HG02588 (cell line): ENCODE measurements around the gene PTAR1.
"Not testable (repeated sequence)": the region's sequence is repeated elsewhere in the genome, so short reads cannot be mapped to it uniquely, and the experiment has no call there.

Experiments
- ATAC-seq: cut with Tn5 transposase; IDR thresholded peaks from one replicate; pipeline ENCODE4 v1.9.1; 2021; ENCODE audit warnings: mild to moderate bottlenecking, moderate library complexity; ENCODE audit not compliant: unreplicated experiment

Gene PTAR1

DNA sequence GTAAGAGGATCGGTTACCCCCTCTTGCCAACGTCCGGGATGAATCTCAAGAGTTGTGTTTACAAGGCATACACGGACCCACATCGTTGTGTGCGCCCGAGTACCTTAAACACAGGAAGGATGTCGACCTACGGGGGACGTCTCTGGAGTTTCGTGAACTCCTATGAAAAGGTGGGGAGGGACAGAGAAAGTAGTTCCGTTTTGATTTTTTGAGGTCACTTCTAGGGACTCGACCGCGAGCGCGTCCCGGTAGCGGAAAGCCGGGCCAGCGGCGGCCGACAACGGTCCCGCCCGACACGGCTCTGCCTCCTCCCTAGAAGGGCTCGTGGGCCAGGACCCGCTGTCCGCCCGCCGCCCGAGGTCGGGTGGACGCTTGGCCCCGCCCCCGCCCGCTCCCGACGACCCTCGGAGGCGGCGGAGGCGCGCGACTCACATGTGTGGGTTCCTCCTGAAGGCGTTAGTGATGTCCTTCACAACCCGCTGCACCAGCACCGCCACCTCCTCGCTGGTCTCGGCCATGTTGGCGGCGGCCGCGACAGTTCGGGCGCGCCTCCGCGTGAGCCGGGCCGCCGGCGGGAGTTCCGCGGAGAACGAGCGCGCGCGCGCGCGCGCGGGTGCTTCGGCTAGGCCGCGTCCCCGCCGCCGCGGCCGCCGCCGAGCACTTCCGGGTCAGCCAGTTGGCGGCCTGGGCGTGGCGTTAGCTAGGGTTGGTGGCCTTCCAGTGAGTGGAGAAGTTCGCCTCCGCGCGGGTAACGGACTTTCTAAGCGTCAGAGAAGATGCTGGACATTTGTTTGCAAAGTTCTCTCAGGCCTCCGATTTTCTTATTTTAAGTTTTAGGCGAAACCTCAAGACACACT lies at the start of gene PTAR1:
TSS of gene PTAR1 (minus strand) at position 591 of the 857 bp plus-strand sequence. CDS start at position 518, 73 bp downstream.
- peak; percentile 91 for ATAC-seq

GRCh38 chr9:69809304-69809863 lies 49.6 kb upstream of the PTAR1 start:
- ATAC-seq: no peak

DNA sequence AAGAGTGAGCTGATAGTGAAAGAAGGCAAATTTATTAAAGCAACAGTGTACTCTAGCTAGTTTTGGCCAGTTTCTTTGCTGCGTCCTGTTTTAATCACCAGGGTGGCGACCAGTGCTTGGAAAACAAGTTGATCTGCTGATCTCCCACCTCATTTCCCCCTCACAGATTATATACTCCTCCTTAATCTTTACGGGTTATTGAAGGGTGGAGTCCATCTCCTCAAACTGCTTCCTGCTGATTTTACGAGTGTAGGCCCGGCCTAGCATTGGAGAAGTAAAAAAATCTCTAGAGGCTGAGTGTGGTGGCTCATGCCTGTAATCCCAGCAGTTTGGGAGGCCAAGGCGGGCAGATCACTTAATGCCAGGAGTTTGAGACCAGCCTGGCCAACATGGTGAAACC lies 46.8 kb upstream of the PTAR1 start:
- ATAC-seq: no peak

- no peak for ATAC-seq
Measured at GRCh38 chr9:69805962-69806515, 46.2 kb upstream of the PTAR1 start.

GRCh38 chr9:69801989-69802388 lies 42.2 kb upstream of the PTAR1 start:
- ATAC-seq: no peak

GRCh38 chr9:69800027-69800426 lies 40.2 kb upstream of the PTAR1 start:
- not testable (repeated sequence) for ATAC-seq

GRCh38 chr9:69799521-69799920 lies 39.7 kb upstream of the PTAR1 start:
- not testable (repeated sequence) for ATAC-seq

GRCh38 chr9:69798744-69799143 lies 38.9 kb upstream of the PTAR1 start:
- no peak for ATAC-seq

- ATAC-seq: no peak
Measured at GRCh38 chr9:69797675-69798074, 37.9 kb upstream of the PTAR1 start.

DNA sequence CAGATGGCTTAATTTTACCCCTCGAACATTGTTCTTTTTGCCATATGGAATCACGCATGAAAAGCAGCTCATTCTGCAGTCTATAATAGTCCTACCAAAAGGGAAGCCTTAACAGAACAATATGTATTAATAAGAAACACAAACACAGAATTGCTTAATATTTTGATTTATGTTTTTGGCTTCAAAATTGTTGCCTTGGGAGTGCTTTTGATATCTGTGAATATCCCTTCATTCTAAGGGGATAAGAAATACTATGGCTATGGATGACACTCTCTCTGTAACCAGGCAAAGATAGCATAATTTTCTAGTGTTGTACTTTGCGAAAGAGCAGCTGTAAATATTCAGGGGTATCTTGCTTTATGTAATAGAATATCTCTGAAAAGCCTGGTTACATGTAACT lies 34.5 kb upstream of the PTAR1 start:
- ATAC-seq: no peak

DNA sequence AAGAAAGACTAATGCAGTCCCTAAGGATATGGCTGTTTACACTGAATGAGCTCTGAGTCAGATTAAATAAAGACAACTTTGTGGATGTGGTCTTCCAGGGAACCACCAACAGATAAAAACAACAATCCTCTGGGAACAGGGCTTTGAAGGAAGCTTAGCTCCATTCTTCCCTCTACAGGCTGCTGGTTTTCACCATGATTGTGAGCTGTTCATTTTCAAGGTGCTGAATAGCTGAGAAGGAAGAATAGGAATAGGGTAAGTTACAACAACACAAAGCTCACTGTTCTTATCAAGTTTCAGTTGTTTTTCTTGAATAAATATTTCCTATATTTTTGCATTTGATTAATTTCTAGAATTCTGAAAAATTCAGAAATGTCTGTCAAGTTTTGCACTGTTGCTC lies 25.9 kb upstream of the PTAR1 start:
- ATAC-seq: no peak

- ATAC-seq: no peak
Measured at GRCh38 chr9:69773258-69773657, 13.4 kb upstream of the PTAR1 start.

- no peak for ATAC-seq
Measured at GRCh38 chr9:69771775-69772418, 12.1 kb upstream of the PTAR1 start.

DNA sequence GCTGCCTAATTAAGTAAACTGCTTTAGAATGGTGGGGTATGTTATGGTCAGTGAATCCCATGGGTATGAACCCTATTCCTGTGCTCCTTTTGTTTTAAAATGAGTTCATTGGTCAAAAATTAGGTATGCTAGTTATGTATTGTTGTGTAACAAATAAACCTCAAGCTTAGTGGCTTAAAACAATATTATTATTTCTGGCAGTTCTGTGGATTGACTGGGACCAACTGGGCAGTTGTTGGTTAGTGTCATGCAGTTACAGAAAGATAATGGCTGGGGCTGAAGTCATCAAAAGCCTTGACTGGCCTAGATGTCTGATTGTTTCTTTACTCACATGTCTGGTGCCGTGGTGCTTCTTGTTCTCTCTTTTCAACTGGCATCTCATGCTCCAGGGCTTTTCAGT lies 8.9 kb upstream of the PTAR1 start:
- ATAC-seq: no peak

DNA sequence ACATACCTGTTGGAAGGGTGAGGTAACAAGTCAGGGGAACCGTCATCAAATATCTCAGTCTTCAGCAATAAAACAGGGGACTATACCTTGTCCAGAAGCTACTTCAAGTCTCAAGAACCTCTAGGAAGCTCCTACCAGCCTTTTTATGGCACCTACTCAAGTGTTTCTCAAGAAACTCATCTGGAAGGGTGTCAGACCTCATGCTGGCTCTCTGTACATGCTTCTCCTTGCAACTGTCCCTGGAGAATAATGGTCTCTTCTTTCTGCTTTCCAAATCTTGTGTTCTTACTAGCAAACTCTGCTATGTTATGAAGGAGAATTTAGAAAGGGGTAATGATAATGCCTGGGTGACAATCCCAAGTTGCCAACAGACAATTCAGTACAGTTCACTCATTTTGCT lies 8.3 kb upstream of the PTAR1 start:
- ATAC-seq: no peak

- not testable (repeated sequence) for ATAC-seq
Measured at GRCh38 chr9:69763862-69764261, 4.1 kb upstream of the PTAR1 start.

- ATAC-seq: no peak
Measured at GRCh38 chr9:69762527-69762926, 2.7 kb upstream of the PTAR1 start.

- ATAC-seq: no peak
Measured at GRCh38 chr9:69760278-69760610, 433 bp upstream of the PTAR1 start.

DNA sequence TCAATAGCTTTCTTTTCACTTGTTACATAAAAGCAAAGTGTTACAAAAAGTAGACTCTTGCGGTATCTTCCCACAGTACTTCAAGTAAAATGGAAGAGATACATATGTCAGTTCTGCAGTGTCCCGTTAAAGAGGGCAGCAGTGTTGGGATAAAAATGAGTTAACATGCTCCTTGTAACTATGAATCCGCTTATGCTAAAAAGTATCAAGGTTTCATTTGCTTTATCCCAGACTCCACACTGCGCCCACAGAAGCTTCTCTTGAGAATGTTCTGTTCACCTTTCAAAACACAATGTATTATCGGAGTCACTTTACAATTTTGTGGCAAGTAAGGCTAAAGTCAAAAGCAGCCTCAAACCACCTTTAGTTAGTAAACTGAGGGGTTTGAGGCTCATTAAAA lies 790 bp downstream of the PTAR1 start:
- ATAC-seq: peak; percentile 1

- no peak for ATAC-seq
Measured at GRCh38 chr9:69757996-69758675, 1.7 kb downstream of the PTAR1 start.

GRCh38 chr9:69755205-69755604 lies 4.6 kb downstream of the PTAR1 start:
- no peak for ATAC-seq
